Esophagus (tissue), 2 donors: ENCODE measurements around the gene PJA1. TPM values are rescaled to one million over a fixed set of nuclear protein-coding genes. Genes with fewer than 3 reads are reported as not detected.

Source experiments
- H3K27ac ChIP-seq, 2 donors: one replicate each; pipeline ENCODE4 v1.5.1; 2013; ENCODE audit warnings: low read depth in 2 of 2, mild to moderate bottlenecking in 2 of 2, inconsistent platforms in 1 of 2, low read length in 1 of 2, moderate library complexity in 1 of 2
- H3K27me3 ChIP-seq, 2 donors: one replicate each; pipeline ENCODE4 v1.6.1; 2013; ENCODE audit warnings: low read length in 2 of 2, control low read depth in 1 of 2, mild to moderate bottlenecking in 1 of 2; ENCODE audit not compliant: insufficient read depth in 2 of 2, control insufficient read depth in 1 of 2
- H3K36me3 ChIP-seq, 2 donors: one replicate each; pipeline ENCODE4 v1.6.1; 2013; ENCODE audit warnings: low read length in 1 of 2; ENCODE audit not compliant: control insufficient read depth in 2 of 2, insufficient read depth in 2 of 2
- H3K4me1 ChIP-seq, 2 donors: one replicate each; pipeline ENCODE4 v1.6.1; 2013; ENCODE audit warnings: low read length in 1 of 2; ENCODE audit not compliant: control insufficient read depth in 2 of 2, insufficient read depth in 2 of 2
- H3K4me3 ChIP-seq, 2 donors: one replicate each; pipeline ENCODE4 v1.5.1; 2013; ENCODE audit warnings: low read length in 2 of 2, mild to moderate bottlenecking in 2 of 2, low read depth in 1 of 2, moderate library complexity in 1 of 2
- H3K9me3 ChIP-seq, 2 donors: one replicate each; pipeline ENCODE4 v1.6.1; 2013; ENCODE audit warnings: mild to moderate bottlenecking in 2 of 2, low read depth in 1 of 2, low read length in 1 of 2, moderate library complexity in 1 of 2; ENCODE audit not compliant: control insufficient read depth in 2 of 2, insufficient read depth in 1 of 2
- WGBS, 2 donors: extraction: QIAGEN DNeasy Blood & Tissue Kit; methylation state at CpG; one replicate each; pipeline ENCODE4 v1.1.7; 2013; 5-methylcytosine and 5-hydroxymethylcytosine counted together
- polyA plus RNA-seq, 2 donors: library from polyadenylated mRNA; stranded (reverse); fragments of 200-250 nt; gene quantifications; one replicate each; pipeline ENCODE4 v1.2.3, GENCODE V29; 2013
- donor health status: healthy with polysubstance abuse.
- donor health status: Bipolar disorder and iron deficiency.

The PJA1 gene, protein sequence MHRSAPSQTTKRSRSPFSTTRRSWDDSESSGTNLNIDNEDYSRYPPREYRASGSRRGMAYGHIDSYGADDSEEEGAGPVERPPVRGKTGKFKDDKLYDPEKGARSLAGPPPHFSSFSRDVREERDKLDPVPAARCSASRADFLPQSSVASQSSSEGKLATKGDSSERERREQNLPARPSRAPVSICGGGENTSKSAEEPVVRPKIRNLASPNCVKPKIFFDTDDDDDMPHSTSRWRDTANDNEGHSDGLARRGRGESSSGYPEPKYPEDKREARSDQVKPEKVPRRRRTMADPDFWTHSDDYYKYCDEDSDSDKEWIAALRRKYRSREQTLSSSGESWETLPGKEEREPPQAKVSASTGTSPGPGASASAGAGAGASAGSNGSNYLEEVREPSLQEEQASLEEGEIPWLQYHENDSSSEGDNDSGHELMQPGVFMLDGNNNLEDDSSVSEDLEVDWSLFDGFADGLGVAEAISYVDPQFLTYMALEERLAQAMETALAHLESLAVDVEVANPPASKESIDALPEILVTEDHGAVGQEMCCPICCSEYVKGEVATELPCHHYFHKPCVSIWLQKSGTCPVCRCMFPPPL
- 1 to 10 TPM; 4.0 to 8.8 TPM for polyA plus RNA-seq

DNA sequence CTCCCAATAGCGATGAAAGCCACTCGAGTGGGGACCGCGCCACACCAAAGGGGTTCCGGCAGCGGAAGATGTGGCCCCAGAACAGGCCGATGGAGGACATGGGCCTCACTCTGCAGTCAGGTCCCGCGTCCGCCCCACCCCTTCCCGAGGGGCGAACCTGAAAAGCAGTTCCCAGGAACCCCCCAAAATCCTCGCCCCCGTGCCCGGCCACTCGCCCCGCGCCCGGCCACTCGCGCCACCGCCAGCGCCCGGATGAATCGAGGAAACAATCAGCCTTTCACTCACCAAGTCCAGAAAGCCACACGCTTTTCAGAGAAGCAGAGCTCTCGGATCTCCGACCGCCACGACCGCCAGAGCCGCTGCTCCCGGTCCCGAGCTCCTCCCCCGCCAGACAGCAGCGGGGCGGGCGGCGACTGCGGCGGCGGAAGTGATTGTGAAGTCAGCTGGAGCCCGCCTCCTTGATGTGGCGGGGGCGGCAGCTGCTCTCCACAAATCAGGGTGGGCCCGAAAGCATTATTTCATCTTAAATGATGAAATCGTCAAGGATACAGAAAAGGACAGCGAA, at the start of gene PJA1:
TSS of gene PJA1 (minus strand) at position 367 of the 565 bp plus-strand sequence. CDS start 2,380 bp downstream, outside the sequence.
- H3K27ac ChIP-seq, result peak within 1 kb of the TSS; percentile 26 to 80
- H3K36me3 ChIP-seq, result no peaks in the 10 kb centered on the region

DNA sequence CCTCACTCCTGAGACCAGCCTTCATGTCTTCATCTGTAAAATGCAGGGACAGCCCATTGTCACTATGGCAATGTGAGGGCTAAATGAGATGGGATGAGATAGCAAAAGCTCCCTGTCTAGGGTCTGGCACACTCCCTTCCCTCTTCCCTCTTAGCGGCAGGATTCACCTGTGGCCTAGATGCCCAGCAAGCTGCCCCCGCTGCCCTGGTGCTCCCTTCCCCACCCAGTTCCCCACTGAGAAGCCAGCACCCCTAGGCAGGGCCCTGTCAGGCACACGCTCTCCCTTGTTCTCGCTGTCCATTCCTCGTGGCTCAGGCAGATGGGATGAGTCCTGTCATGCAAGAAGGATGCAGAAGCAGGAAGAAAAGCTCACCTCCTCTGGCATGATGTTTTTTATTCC, 49.2 kb upstream of the PJA1 start:
- Histone ChIP-seq H3K4me3 (no peak overlapping the region), H3K4me1 (peaks cover 0 to 3% of the 10 kb centered on the region in 2 donors), H3K27me3 (no peaks in the 10 kb centered on the region), H3K27ac (no peak overlapping the region), H3K9me3 (no peaks in the 10 kb centered on the region), H3K36me3 (no peaks in the 10 kb centered on the region)
- WGBS, 2 donors, result 63 to 67% methylated on average over 5 of the region's 5 CpGs

More for the DNA sequence above, at the start of gene PJA1:
- WGBS, 2 donors, result 1 to 27% methylated on average over 46 to 48 of the region's 48 CpGs
- Histone ChIP-seq H3K4me3 (peak within 1 kb of the TSS; percentile 53 to 73), H3K27me3 (no peaks in the 10 kb centered on the region), H3K4me1 (no peaks in the 10 kb centered on the region), H3K9me3 (no peaks in the 10 kb centered on the region)

- H3K9me3 ChIP-seq, result no peaks in the 10 kb centered on the region
- no peak overlapping the region for H3K4me3 ChIP-seq
- no peaks in the 10 kb centered on the region for H3K27me3 ChIP-seq
- no peak overlapping the region for H3K27ac ChIP-seq
- H3K36me3 ChIP-seq, result no peaks in the 10 kb centered on the region
- H3K4me1 ChIP-seq, result peaks cover 0 to 3% of the 10 kb centered on the region in 2 donors
- WGBS, 2 donors, result 77% methylated on average over 2 of the region's 2 CpGs
These were observed 46.4 kb upstream of the PJA1 start for GRCh38 chrX:69211701-69212100.

GRCh38 chrX:69210581-69210980, 45.3 kb upstream of the PJA1 start:
- Histone ChIP-seq H3K27ac (no peak overlapping the region), H3K27me3 (no peaks in the 10 kb centered on the region), H3K9me3 (no peaks in the 10 kb centered on the region), H3K4me1 (peaks cover 0 to 3% of the 10 kb centered on the region in 2 donors), H3K36me3 (no peaks in the 10 kb centered on the region), H3K4me3 (no peak overlapping the region)
- 17 to 38% methylated on average over 3 of the region's 3 CpGs for WGBS, 2 donors

- peaks cover 0 to 3% of the 10 kb centered on the region in 2 donors for H3K4me1 ChIP-seq
- no peak overlapping the region for H3K27ac ChIP-seq
- no peaks in the 10 kb centered on the region for H3K36me3 ChIP-seq
- H3K4me3 ChIP-seq, result no peak overlapping the region
- no peaks in the 10 kb centered on the region for H3K27me3 ChIP-seq
- 62 to 75% methylated on average over 3 of the region's 3 CpGs for WGBS, 2 donors
- no peaks in the 10 kb centered on the region for H3K9me3 ChIP-seq
These were observed 42.0 kb upstream of the PJA1 start for GRCh38 chrX:69207216-69207615.

DNA sequence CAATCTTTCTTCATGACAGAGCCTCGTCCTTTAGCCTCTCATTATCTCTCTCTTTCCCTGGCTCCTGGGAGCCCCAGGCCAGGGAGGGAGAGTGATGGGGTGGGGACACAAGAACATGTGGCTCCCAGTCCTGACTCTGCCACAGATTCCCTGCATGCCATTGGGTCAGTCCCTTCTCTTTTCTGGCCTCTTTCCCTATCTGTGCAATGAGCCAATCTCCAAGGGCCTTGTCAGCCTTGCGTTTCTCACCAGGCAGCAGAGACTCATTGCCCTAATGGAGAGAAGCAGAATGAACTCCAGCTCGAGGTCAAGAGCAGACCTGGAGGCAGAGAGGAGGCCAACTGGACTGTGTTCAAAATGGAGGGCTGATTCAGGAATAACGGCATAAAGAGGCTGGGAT, 38.4 kb upstream of the PJA1 start:
- H3K36me3 ChIP-seq, result no peaks in the 10 kb centered on the region
- WGBS, 2 donors, result 66 to 75% methylated on average over 4 of the region's 4 CpGs
- no peaks in the 10 kb centered on the region for H3K4me1 ChIP-seq
- no peak overlapping the region for H3K4me3 ChIP-seq
- no peaks in the 10 kb centered on the region for H3K27me3 ChIP-seq
- H3K27ac ChIP-seq, result no peak overlapping the region
- no peaks in the 10 kb centered on the region for H3K9me3 ChIP-seq

GRCh38 chrX:69197690-69198089, 32.4 kb upstream of the PJA1 start:
- 44 to 85% methylated on average over 1 of the region's 1 CpG for WGBS, 2 donors
- Histone ChIP-seq H3K4me1 (no peaks in the 10 kb centered on the region), H3K27ac (no peak overlapping the region), H3K27me3 (no peaks in the 10 kb centered on the region), H3K36me3 (no peaks in the 10 kb centered on the region), H3K9me3 (no peaks in the 10 kb centered on the region), H3K4me3 (no peak overlapping the region)

DNA sequence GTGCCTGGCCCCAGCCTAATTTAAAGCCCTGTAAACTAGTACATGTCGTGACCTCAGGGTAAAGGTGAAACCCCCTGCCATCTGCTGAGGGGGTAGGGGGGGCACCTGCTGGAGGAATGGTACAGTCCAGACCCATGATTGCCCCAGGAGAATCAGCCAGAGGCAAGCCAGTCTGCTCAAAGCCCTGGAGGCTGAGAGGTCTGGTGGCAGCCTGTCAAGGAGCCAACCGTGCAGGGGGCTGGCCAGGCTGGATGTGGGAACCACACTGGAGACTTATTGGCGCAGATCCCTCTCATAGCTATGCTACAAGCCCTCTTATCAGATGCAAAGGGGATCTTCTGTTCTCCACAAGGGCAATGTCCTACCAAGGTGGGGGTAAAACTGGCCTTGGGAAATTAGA, 31.4 kb upstream of the PJA1 start:
- WGBS, 2 donors, result 70 to 88% methylated on average over 3 of the region's 3 CpGs
- no peaks in the 10 kb centered on the region for H3K27me3 ChIP-seq

DNA sequence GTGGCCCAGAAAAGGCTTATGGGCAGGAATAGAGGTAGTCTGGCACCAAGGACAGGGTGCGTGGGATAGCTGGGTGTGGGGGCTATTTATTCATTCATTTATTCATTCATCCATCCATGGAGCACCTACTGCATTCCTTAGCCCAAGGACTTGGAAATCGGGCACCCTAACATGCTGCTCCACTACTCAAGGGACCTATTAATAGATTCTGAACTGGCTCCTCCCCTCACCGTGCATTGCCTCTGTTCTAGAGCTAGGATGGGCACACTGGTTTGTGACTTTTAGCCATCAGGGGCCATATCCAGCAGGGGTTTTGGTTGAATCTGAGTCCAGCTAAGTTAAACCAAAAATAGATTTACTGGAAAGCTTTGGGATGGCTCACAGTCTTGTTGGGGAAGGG, 30.6 kb upstream of the PJA1 start:
- Histone ChIP-seq H3K27me3 (no peaks in the 10 kb centered on the region), H3K9me3 (no peaks in the 10 kb centered on the region), H3K36me3 (no peaks in the 10 kb centered on the region), H3K4me1 (no peaks in the 10 kb centered on the region), H3K27ac (no peak overlapping the region), H3K4me3 (no peak overlapping the region)
- 63 to 76% methylated on average over 3 of the region's 3 CpGs for WGBS, 2 donors

More for the DNA sequence above, 31.4 kb upstream of the PJA1 start:
- Histone ChIP-seq H3K4me3 (no peak overlapping the region), H3K36me3 (no peaks in the 10 kb centered on the region), H3K9me3 (no peaks in the 10 kb centered on the region), H3K27ac (no peak overlapping the region), H3K4me1 (no peaks in the 10 kb centered on the region)
